BLaER1 (cell line): ENCODE results near the gene C12orf57.

Experiments
- H3K27ac ChIP-seq: shearing (Covaris generic); formaldehyde crosslinking; 2 replicates; pipeline ENCODE4 v1.8.1; 2022
- H3K27me3 ChIP-seq: shearing (Covaris generic); formaldehyde crosslinking; 2 replicates; pipeline ENCODE4 v1.8.1; 2022
- H3K36me3 ChIP-seq: shearing (Covaris generic); formaldehyde crosslinking; 2 replicates; pipeline ENCODE4 v1.8.1; 2022
- H3K4me1 ChIP-seq: shearing (Covaris generic); formaldehyde crosslinking; 2 replicates; pipeline ENCODE4 v1.8.1; 2022
- H3K4me2 ChIP-seq: shearing (Covaris generic); formaldehyde crosslinking; 2 replicates; pipeline ENCODE4 v1.8.1; 2022
- H3K4me3 ChIP-seq: shearing (Covaris generic); formaldehyde crosslinking; 2 replicates; pipeline ENCODE4 v1.8.1; 2022
- H3K9ac ChIP-seq: shearing (Covaris generic); formaldehyde crosslinking; 2 replicates; pipeline ENCODE4 v1.8.1; 2022
- H3K9me3 ChIP-seq: shearing (Covaris generic); formaldehyde crosslinking; 2 replicates; pipeline ENCODE4 v1.8.1; 2022
- H4K20me1 ChIP-seq: shearing (Covaris generic); formaldehyde crosslinking; 2 replicates; pipeline ENCODE4 v1.8.1; 2022
- Cebpa-rat ChIP-seq: shearing (Covaris generic); IDR thresholded peaks from 2 replicates; pipeline ENCODE4 v1.8.1; 2022

Gene C12orf57

GRCh38 chr12:6935371-6936193 lies 8.2 kb upstream of the C12orf57 start:
- Histone ChIP-seq H3K4me1 (peaks cover 73% of the 10 kb centered on the region), H4K20me1 (peaks cover 48% of the 10 kb centered on the region), H3K27ac (peak overlapping the region; percentile 99), H3K27me3 (no peaks in the 10 kb centered on the region), H3K9me3 (no peaks in the 10 kb centered on the region), H3K36me3 (peaks cover 60% of the 10 kb centered on the region), H3K4me3 (no peak overlapping the region), H3K9ac (peak overlapping the region; percentile 99; the same call in 1 of the 2 replicates), H3K4me2 (peak overlapping the region; percentile 99)
- TF ChIP-seq Cebpa-rat: no peak

- peak overlapping the region; percentile 99 for H3K9ac ChIP-seq
- peak overlapping the region; percentile 93 for H3K4me3 ChIP-seq
These were observed 7.6 kb upstream of the C12orf57 start for GRCh38 chr12:6936194-6936635.

GRCh38 chr12:6936636-6937480 lies 7.0 kb upstream of the C12orf57 start:
- Histone ChIP-seq H3K4me3 (peak overlapping the region; percentile 93), H3K9ac (peak overlapping the region; percentile 99), H3K9me3 (no peaks in the 10 kb centered on the region), H4K20me1 (peaks cover 37% of the 10 kb centered on the region), H3K27ac (peak overlapping the region; percentile 99), H3K4me2 (peak overlapping the region; percentile 99), H3K27me3 (no peaks in the 10 kb centered on the region), H3K4me1 (peaks cover 67% of the 10 kb centered on the region), H3K36me3 (peaks cover 73% of the 10 kb centered on the region)
- no peak for TF ChIP-seq Cebpa-rat

More at GRCh38 chr12:6936194-6936635, 7.6 kb upstream of the C12orf57 start:
- peaks cover 43% of the 10 kb centered on the region for H4K20me1 ChIP-seq
- H3K36me3 ChIP-seq: peaks cover 67% of the 10 kb centered on the region
- peaks cover 68% of the 10 kb centered on the region for H3K4me1 ChIP-seq
- TF ChIP-seq Cebpa-rat: no peak
- no peaks in the 10 kb centered on the region for H3K9me3 ChIP-seq
- H3K27me3 ChIP-seq: no peaks in the 10 kb centered on the region
- H3K4me2 ChIP-seq: peak overlapping the region; percentile 99
- H3K27ac ChIP-seq: peak overlapping the region; percentile 99

GRCh38 chr12:6937481-6938352 lies 6.1 kb upstream of the C12orf57 start:
- peak overlapping the region; percentile 99 for H3K9ac ChIP-seq
- no peaks in the 10 kb centered on the region for H3K9me3 ChIP-seq
- peaks cover 74% of the 10 kb centered on the region for H3K36me3 ChIP-seq
- H3K4me3 ChIP-seq: peak overlapping the region; percentile 93
- TF ChIP-seq Cebpa-rat: no peak
- no peaks in the 10 kb centered on the region for H3K27me3 ChIP-seq
- peak overlapping the region; percentile 99 for H3K4me2 ChIP-seq
- peak overlapping the region; percentile 99 for H3K27ac ChIP-seq
- H4K20me1 ChIP-seq: peaks cover 29% of the 10 kb centered on the region; the same call in 1 of the 2 replicates
- H3K4me1 ChIP-seq: peaks cover 67% of the 10 kb centered on the region

- peak overlapping the region; percentile 99 for H3K27ac ChIP-seq
- H3K9ac ChIP-seq: peak overlapping the region; percentile 99
- H3K9me3 ChIP-seq: no peaks in the 10 kb centered on the region
- H4K20me1 ChIP-seq: peaks cover 20% of the 10 kb centered on the region; the same call in 1 of the 2 replicates
- H3K36me3 ChIP-seq: peaks cover 66% of the 10 kb centered on the region
- no peak for TF ChIP-seq Cebpa-rat
- peaks cover 68% of the 10 kb centered on the region for H3K4me1 ChIP-seq
- H3K4me3 ChIP-seq: peak overlapping the region; percentile 93
- no peaks in the 10 kb centered on the region for H3K27me3 ChIP-seq
- peak overlapping the region; percentile 99 for H3K4me2 ChIP-seq
These were observed 5.2 kb upstream of the C12orf57 start for GRCh38 chr12:6938353-6939190.

GRCh38 chr12:6939191-6939540 lies 4.7 kb upstream of the C12orf57 start:
- H3K9ac ChIP-seq: peak overlapping the region; percentile 99; the same call in 1 of the 2 replicates
- H3K27me3 ChIP-seq: no peaks in the 10 kb centered on the region
- H3K27ac ChIP-seq: peak overlapping the region; percentile 99
- no peak overlapping the region for H3K4me3 ChIP-seq
- TF ChIP-seq Cebpa-rat: no peak
- peaks cover 60% of the 10 kb centered on the region for H3K36me3 ChIP-seq
- peaks cover 62% of the 10 kb centered on the region for H3K4me1 ChIP-seq
- peaks cover 14% of the 10 kb centered on the region; the same call in 1 of the 2 replicates for H4K20me1 ChIP-seq
- H3K9me3 ChIP-seq: no peaks in the 10 kb centered on the region
- no peak overlapping the region for H3K4me2 ChIP-seq

- Histone ChIP-seq H3K27me3 (no peaks in the 10 kb centered on the region), H3K4me3 (no peak overlapping the region), H3K27ac (no peak overlapping the region; the same call in 1 of the 2 replicates), H3K9me3 (no peaks in the 10 kb centered on the region), H3K4me2 (no peak overlapping the region), H4K20me1 (no peaks in the 10 kb centered on the region), H3K9ac (0 out of 2 replicates have a peak overlapping the region, but pooled peaks have one; percentile 30), H3K36me3 (peaks cover 46% of the 10 kb centered on the region), H3K4me1 (peaks cover 56% of the 10 kb centered on the region)
- TF ChIP-seq Cebpa-rat: no peak
These were observed 2.6 kb upstream of the C12orf57 start for GRCh38 chr12:6941267-6941666.

- Histone ChIP-seq H4K20me1 (no peaks in the 10 kb centered on the region), H3K9me3 (no peaks in the 10 kb centered on the region), H3K27ac (no peak overlapping the region; the same call in 1 of the 2 replicates), H3K4me3 (no peak overlapping the region), H3K36me3 (peaks cover 45% of the 10 kb centered on the region), H3K4me1 (peaks cover 56% of the 10 kb centered on the region), H3K9ac (peak overlapping the region; percentile 30; the same call in 1 of the 2 replicates), H3K27me3 (no peaks in the 10 kb centered on the region), H3K4me2 (no peak overlapping the region)
- TF ChIP-seq Cebpa-rat: no peak
These were observed 2.0 kb upstream of the C12orf57 start for GRCh38 chr12:6941782-6942181.
